Measurements from ENCODE around the gene HRAS.

GRCh38 chr11:531919-532526 lies 3.4 kb downstream of the HRAS start:
- no peak for TF ChIP-seq REST (IDR thresholded peaks at IDR 0.05; ENCODE audit: insufficient read depth in 1 of 2, low read depth in 2 of 2, low read length in 2 of 2)
- no peak for TF ChIP-seq TAF1 (IDR thresholded peaks at IDR 0.05; ENCODE audit: borderline replicate concordance, insufficient read depth, low read length)
- TF ChIP-seq POLR2AphosphoS5 (IDR thresholded peaks at IDR 0.05; ENCODE audit: low read depth, low read length) = no peak
- TF ChIP-seq SIN3A (IDR thresholded peaks at IDR 0.05; ENCODE audit: borderline replicate concordance, insufficient read depth, low read length) = no peak
